ENCODE results near the gene ALX4.

Gene ALX4

GRCh38 chr11:44321059-44321458 lies 11.1 kb upstream of the ALX4 start:
- ATAC-seq (ENCODE audit: insufficient read depth, low read depth) (no peak), DNase-seq (no peak)
- peaks cover 40% of the 10 kb centered on the region for H3K27me3 ChIP-seq (ENCODE audit: insufficient read depth, low read length, poor library complexity)

GRCh38 chr11:44320289-44320973 lies 10.5 kb upstream of the ALX4 start:
- DNase-seq (no peak), ATAC-seq (ENCODE audit: insufficient read depth, low read depth) (no peak)
- H3K27me3 ChIP-seq (ENCODE audit: insufficient read depth, low read length, poor library complexity), result peaks cover 34% of the 10 kb centered on the region
- no peak overlapping the region for H3K9ac ChIP-seq (ENCODE audit: low read depth, low read length)
- no peaks in the 10 kb centered on the region for H3K9me3 ChIP-seq (ENCODE audit: insufficient read depth, low read length, severe bottlenecking)
- no peaks in the 10 kb centered on the region; the same call in 1 of the 2 replicates for H4K20me1 ChIP-seq (ENCODE audit: insufficient read depth, low read length)
- no peak for TF ChIP-seq EZH2 (IDR thresholded peaks at IDR 0.05; ENCODE audit: borderline replicate concordance, low read depth, low read length, severe bottlenecking)
- TF ChIP-seq CTCF (IDR thresholded peaks at IDR 0.05; ENCODE audit: borderline replicate concordance, extremely low read depth, low read length, poor library complexity, severe bottlenecking), result no peak
- no peaks in the 10 kb centered on the region for H3K4me1 ChIP-seq (ENCODE audit: insufficient read depth, low read length)
- H3K79me2 ChIP-seq (ENCODE audit: insufficient read depth, low read length), result no peaks in the 10 kb centered on the region
- H2AFZ ChIP-seq (ENCODE audit: low read depth, low read length), result no peak overlapping the region
- H3K27ac ChIP-seq (ENCODE audit: low read length), result no peak overlapping the region
- no peaks in the 10 kb centered on the region for H3K36me3 ChIP-seq (ENCODE audit: insufficient read depth, low read length)
- no peak overlapping the region for H3K4me3 ChIP-seq (ENCODE audit: low read depth in 1 of 2, low read length in 2 of 2)
- H3K4me2 ChIP-seq (ENCODE audit: insufficient read depth, low read length), result no peak overlapping the region

More at GRCh38 chr11:44321059-44321458, 11.1 kb upstream of the ALX4 start:
- no peaks in the 10 kb centered on the region for H3K4me1 ChIP-seq (ENCODE audit: insufficient read depth, low read length)
- no peak overlapping the region for H2AFZ ChIP-seq (ENCODE audit: low read depth, low read length)
- no peaks in the 10 kb centered on the region; the same call in 1 of the 2 replicates for H4K20me1 ChIP-seq (ENCODE audit: insufficient read depth, low read length)
- H3K9ac ChIP-seq (ENCODE audit: low read depth, low read length), result no peak overlapping the region
- TF ChIP-seq EZH2 (IDR thresholded peaks at IDR 0.05; ENCODE audit: borderline replicate concordance, low read depth, low read length, severe bottlenecking), result no peak
- TF ChIP-seq CTCF (IDR thresholded peaks at IDR 0.05; ENCODE audit: borderline replicate concordance, extremely low read depth, low read length, poor library complexity, severe bottlenecking), result no peak
- no peaks in the 10 kb centered on the region for H3K9me3 ChIP-seq (ENCODE audit: insufficient read depth, low read length, severe bottlenecking)
- no peaks in the 10 kb centered on the region for H3K36me3 ChIP-seq (ENCODE audit: insufficient read depth, low read length)
- H3K4me3 ChIP-seq (ENCODE audit: low read depth in 1 of 2, low read length in 2 of 2), result no peak overlapping the region
- H3K4me2 ChIP-seq (ENCODE audit: insufficient read depth, low read length), result no peak overlapping the region
- no peaks in the 10 kb centered on the region for H3K79me2 ChIP-seq (ENCODE audit: insufficient read depth, low read length)
- H3K27ac ChIP-seq (ENCODE audit: low read length), result no peak overlapping the region

GRCh38 chr11:44319552-44320288 lies 9.8 kb upstream of the ALX4 start:
- Histone ChIP-seq H3K4me1 (ENCODE audit: insufficient read depth, low read length) (no peaks in the 10 kb centered on the region), H3K4me2 (ENCODE audit: insufficient read depth, low read length) (no peak overlapping the region), H3K4me3 (ENCODE audit: low read depth in 1 of 2, low read length in 2 of 2) (no peak overlapping the region), H2AFZ (ENCODE audit: low read depth, low read length) (no peak overlapping the region), H3K27me3 (ENCODE audit: insufficient read depth, low read length, poor library complexity) (peaks cover 34% of the 10 kb centered on the region), H3K27ac (ENCODE audit: low read length) (no peak overlapping the region), H3K36me3 (ENCODE audit: insufficient read depth, low read length) (no peaks in the 10 kb centered on the region), H3K79me2 (ENCODE audit: insufficient read depth, low read length) (no peaks in the 10 kb centered on the region), H4K20me1 (ENCODE audit: insufficient read depth, low read length) (no peaks in the 10 kb centered on the region; the same call in 1 of the 2 replicates), H3K9ac (ENCODE audit: low read depth, low read length) (no peak overlapping the region), H3K9me3 (ENCODE audit: insufficient read depth, low read length, severe bottlenecking) (no peaks in the 10 kb centered on the region)
- no peak for ATAC-seq (ENCODE audit: insufficient read depth, low read depth)
- DNase-seq, result no peak
- TF ChIP-seq EZH2 (IDR thresholded peaks at IDR 0.05; ENCODE audit: borderline replicate concordance, low read depth, low read length, severe bottlenecking) (no peak), CTCF (IDR thresholded peaks at IDR 0.05; ENCODE audit: borderline replicate concordance, extremely low read depth, low read length, poor library complexity, severe bottlenecking) (no peak)

All from DND-41 (cell line).